Measurements from ENCODE around the gene FAM193B. TPM values are rescaled to one million over a fixed set of nuclear protein-coding genes. Genes with fewer than 3 reads are reported as not detected.

Gene FAM193B
- total and polyA plus RNA-seq, 9 of the 15 experiments (the other 6 are each of a cell fraction or from before 2014, with no cell fraction given): 4.4 to 76.4 (median 37.3) TPM

GRCh38 chr5:177500685-177501522, 53.5 kb downstream of the FAM193B start (continued):
- TF ChIP-seq, protein P1, sequence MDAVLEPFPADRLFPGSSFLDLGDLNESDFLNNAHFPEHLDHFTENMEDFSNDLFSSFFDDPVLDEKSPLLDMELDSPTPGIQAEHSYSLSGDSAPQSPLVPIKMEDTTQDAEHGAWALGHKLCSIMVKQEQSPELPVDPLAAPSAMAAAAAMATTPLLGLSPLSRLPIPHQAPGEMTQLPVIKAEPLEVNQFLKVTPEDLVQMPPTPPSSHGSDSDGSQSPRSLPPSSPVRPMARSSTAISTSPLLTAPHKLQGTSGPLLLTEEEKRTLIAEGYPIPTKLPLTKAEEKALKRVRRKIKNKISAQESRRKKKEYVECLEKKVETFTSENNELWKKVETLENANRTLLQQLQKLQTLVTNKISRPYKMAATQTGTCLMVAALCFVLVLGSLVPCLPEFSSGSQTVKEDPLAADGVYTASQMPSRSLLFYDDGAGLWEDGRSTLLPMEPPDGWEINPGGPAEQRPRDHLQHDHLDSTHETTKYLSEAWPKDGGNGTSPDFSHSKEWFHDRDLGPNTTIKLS (IDR thresholded peaks at IDR 0.05; ENCODE audit: borderline replicate concordance, low read depth): 0 out of 2 replicates have a peak, but pooled peaks have one; percentile 25
- no peak for TF ChIP-seq TRIM25 (IDR thresholded peaks at IDR 0.05; ENCODE audit: borderline replicate concordance)
- peak; percentile 49; the same call in 1 of the 2 replicates for TF ChIP-seq POLR2G (IDR thresholded peaks at IDR 0.05; ENCODE audit: low read depth, low read length)
- TF ChIP-seq, protein P2, sequence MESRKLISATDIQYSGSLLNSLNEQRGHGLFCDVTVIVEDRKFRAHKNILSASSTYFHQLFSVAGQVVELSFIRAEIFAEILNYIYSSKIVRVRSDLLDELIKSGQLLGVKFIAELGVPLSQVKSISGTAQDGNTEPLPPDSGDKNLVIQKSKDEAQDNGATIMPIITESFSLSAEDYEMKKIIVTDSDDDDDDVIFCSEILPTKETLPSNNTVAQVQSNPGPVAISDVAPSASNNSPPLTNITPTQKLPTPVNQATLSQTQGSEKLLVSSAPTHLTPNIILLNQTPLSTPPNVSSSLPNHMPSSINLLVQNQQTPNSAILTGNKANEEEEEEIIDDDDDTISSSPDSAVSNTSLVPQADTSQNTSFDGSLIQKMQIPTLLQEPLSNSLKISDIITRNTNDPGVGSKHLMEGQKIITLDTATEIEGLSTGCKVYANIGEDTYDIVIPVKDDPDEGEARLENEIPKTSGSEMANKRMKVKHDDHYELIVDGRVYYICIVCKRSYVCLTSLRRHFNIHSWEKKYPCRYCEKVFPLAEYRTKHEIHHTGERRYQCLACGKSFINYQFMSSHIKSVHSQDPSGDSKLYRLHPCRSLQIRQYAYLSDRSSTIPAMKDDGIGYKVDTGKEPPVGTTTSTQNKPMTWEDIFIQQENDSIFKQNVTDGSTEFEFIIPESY (CRISPR knock-in tag; IDR thresholded peaks at IDR 0.05): 0 out of 2 replicates have a peak, but pooled peaks have one; percentile 9
- TF ChIP-seq, protein P3, sequence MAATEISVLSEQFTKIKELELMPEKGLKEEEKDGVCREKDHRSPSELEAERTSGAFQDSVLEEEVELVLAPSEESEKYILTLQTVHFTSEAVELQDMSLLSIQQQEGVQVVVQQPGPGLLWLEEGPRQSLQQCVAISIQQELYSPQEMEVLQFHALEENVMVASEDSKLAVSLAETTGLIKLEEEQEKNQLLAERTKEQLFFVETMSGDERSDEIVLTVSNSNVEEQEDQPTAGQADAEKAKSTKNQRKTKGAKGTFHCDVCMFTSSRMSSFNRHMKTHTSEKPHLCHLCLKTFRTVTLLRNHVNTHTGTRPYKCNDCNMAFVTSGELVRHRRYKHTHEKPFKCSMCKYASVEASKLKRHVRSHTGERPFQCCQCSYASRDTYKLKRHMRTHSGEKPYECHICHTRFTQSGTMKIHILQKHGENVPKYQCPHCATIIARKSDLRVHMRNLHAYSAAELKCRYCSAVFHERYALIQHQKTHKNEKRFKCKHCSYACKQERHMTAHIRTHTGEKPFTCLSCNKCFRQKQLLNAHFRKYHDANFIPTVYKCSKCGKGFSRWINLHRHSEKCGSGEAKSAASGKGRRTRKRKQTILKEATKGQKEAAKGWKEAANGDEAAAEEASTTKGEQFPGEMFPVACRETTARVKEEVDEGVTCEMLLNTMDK (IDR thresholded peaks at IDR 0.05; ENCODE audit: borderline replicate concordance, insufficient read depth, low read depth, low read length, poor library complexity, severe bottlenecking): peak; percentile 65
- peak; percentile 57; the same call in 1 of the 2 replicates for TF ChIP-seq STAG1 (CRISPR knock-in tag; IDR thresholded peaks at IDR 0.05; ENCODE audit: borderline replicate concordance)
- TF ChIP-seq FOXA3 (CRISPR knock-in tag; conservative IDR thresholded peaks at IDR 0.05 in 1 of 2, IDR thresholded peaks at IDR 0.05 in 1 of 2): 0 out of 4 replicates have a peak, but pooled peaks of 1 of the 2 experiments have one; percentile 3
- TF ChIP-seq CBX1 (IDR thresholded peaks at IDR 0.05; ENCODE audit: low read depth): no peak
- TF ChIP-seq FOXA1 (IDR thresholded peaks at IDR 0.05; ENCODE audit: borderline replicate concordance): no peak
- TF ChIP-seq XRCC5 (IDR thresholded peaks at IDR 0.05; ENCODE audit: low read depth, low read length): peak; percentile 61; the same call in 1 of the 2 replicates
- peak; percentile 70; the same call in 1 of the 2 replicates for TF ChIP-seq ARID2 (IDR thresholded peaks at IDR 0.05)
- TF ChIP-seq NR2F6 (CRISPR knock-in tag; IDR thresholded peaks at IDR 0.05): no peak
- peak; percentile 38; the same call in 1 of the 2 replicates for TF ChIP-seq ZBTB7A (IDR thresholded peaks at IDR 0.05; ENCODE audit: borderline replicate concordance, control insufficient read depth, low read depth, low read length)
- TF ChIP-seq BRF1 (IDR thresholded peaks at IDR 0.05; ENCODE audit: borderline replicate concordance, extremely low read depth, insufficient read length): no peak
- TF ChIP-seq CTCF (IDR thresholded peaks at IDR 0.05 in 2 of 3, conservative IDR thresholded peaks at IDR 0.05 in 1 of 3; ENCODE audit: insufficient read depth in 2 of 3, low read depth in 1 of 3, low read length in 3 of 3): peak; percentile 94 to 97 (median 96)

Measured in K562 (cell line).